Fibroblast of skin of scalp (primary cell): Measurements from ENCODE around the gene EIF4EBP3.
A peak's percentile ranks its signal among the peaks of the same experiment; 100 is the strongest.

Experiments
- DNase-seq: peaks from one replicate; pipeline ENCODE4 v3.0.0-alpha.2; 2013

Gene EIF4EBP3

DNA sequence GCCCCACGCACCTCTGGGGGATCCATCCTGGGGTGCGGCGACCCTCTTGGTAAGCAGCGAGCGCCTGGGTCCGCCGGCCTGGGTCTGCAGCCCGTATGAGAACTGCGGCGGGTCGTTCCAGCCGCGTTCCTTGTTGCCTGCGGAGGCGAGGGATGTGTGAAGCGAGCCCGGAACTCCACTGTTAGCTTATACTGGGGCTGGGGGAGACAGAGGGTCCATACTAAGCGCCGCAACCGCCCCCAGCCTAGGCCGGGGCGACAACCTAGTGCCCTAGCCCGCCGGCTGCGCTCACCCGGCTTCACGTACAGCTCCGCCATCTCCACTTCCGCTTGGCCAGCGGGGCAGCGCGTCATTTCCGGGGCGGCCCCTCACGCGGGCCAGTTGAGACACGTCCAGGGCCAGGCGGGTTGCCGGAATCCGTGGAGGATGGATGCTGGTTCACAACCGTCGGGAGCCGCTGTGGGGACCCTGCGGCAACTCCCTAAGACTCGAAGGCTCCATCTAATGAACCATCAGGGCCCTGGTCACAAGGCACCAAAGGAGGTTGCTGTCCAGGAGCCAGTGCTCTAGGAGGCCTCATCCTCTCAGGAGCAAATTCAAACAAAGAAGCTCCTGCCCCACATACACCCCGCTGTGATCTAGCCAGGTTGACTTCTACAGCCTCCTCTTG is 9.8 kb downstream of the EIF4EBP3 start, which contains the start of gene SRA1:
Gene SRA1, minus strand, starts transcription at position 338 of the 670 bp plus-strand sequence. Its CDS starts 21 bp downstream, at position 317.
- DNase-seq, result peak; percentile 91

DNA sequence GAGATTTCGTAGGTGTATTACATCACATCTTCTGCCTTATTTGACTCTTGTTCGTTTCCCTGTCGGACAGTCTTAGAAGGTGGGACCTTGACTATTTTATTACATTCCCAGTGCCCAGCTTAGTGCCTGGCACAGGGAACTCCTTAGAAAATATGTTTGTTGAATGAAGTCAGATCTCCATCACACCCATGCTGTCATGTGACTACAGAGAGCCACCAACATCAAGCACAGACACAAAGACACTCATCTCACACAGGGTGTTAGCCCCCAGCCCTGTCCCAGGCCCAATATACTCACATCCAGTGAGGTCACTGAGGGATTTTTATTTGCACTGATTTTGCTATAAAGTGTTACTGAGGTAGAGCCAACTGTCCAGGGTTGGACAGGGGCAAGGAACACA is 10.5 kb downstream of the EIF4EBP3 start:
- no peak for DNase-seq

DNA sequence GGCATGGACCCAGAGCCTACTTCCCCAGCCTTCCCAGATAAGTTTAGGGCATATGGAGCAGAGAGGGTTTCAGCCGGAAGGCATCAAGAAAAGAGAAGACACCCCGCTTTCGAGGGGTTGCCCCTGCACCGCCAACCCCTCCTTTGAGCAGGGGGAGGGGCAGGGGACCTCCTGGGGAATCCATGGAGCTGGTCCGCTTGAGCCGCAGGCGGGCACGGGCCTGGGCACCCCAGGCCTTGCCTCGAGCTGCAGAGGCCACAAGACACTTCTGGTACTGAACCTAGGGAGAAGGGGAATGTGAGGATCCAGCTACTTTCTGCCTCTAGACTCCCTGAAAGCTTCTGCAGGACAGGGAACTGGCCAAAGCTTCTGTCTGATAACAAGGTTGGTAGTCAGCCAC is 11.1 kb downstream of the EIF4EBP3 start:
- DNase-seq, result no peak

DNA sequence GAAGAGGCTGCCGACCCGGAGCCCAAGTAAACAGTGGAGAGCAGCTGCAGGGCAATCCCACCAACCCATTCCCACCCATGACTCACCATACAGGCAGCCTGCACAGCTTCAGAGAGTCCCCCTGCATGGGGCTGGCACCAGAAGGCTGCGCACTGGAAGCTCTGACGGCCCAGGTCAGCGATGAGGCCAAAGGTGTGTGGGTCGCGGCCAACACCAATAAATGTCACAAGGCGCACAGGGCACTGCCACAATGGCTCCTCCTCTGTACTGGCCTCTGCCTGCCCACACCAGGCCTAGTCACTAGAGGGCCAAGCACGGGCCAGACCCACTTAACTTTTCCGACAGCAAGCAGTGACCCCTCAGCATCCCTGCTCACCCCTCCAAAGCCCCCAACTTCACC is 12.8 kb downstream of the EIF4EBP3 start:
- DNase-seq, result no peak

DNA sequence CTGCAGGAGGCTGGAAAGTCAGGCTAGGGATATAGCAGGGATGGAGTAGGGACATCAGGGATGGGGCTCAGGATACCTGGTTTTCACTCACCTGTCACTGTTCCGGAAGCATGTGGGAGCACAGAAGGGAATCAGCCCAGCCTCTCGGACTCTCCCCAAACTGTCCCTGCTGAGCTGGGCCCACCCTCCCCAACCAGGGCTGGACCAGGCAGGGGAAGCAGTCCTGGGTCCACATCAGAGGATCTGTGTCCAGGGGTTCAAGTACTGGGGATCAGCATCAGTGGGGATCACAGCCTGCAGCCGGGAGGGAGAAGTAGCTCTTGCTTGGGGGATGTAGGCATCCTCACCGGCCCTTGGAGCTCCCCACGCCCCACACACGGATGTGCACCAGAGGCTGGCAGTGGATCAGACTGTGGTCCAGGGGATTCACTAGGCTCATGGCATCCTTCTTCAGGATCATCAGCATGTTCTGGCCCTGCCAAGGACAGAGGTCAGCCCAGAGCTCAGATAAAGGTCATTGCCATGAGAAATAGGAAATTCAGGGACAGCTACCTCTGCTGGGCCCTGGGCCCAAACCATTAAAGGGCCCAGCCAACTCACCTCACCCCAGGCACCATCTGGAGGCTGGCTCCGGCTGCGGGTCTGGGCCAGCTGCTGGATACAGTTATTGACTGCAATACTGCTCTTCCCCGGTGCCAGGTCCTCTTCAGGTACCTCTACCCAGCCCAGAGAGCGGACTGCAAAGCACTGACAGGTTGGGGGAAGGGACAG is 14.5 kb downstream of the EIF4EBP3 start:
- DNase-seq, result no peak

DNA sequence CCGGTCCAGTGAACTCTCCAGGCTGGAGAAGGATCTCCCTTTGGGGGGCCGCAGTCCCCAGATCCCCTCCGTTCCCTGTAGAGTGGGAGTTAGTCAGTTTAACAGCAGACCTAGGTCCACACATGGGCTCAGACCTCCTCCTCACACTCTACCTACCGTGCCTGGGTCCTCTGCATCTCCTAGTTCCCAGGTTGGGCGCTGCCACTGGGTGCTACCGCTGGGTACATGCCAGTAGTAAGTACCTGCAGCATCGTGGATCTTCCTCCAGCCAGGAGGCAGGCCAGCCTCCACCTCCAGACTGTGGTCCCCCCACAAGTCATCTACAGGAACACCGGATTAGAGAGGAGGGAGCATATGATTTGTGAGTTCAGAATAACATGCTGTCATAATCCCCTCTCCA is 16.1 kb downstream of the EIF4EBP3 start:
- no peak for DNase-seq

DNA sequence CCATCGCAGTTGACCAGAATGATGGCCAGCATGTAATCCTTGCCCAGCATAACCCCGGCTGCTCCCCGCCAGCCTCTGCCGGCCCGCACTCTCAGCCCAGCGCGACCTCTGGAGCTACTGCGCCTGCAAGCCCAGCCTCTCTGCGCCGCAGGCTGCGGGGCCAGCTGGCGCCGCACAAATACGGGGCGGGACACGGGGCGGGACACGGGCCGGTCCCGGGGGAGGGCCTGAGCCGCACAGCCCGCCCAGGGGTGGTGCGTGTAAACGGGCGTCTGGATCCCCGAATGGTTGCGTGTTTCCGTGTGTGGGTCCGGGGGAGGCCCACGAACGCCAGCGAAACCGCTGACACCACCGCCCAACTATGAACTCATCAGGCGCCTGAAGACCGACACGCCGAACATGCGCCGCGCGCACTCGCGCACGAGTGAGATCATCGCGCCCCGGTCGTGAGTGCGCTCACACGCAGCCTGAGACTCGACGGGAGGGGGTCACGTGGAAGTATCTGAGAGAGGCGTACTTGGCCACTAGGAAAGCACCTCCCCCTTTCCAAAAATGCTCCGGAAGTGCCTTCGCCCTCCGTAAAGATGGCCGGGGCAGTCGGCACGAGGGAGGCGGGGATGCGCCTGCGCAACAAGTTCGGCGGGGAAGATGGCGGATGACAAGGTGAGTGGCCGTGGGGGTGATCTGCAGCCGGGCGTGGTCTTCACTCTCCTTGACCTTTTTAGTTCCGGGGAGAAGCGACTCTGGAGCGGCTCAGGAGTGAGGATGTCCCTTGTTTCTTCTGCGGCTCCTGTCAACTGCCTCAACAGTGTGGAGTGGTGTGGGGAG is 16.9 kb downstream of the EIF4EBP3 start, which contains the start of the genes APBB3 and SLC35A4:
Gene APBB3, minus strand, starts transcription at position 403 of the 828 bp plus-strand sequence. Its CDS starts 353 bp downstream, at position 50.
Gene SLC35A4, plus strand, starts transcription at position 633 of the 828 bp plus-strand sequence. CDS start 2,342 bp downstream, outside the sequence.
- peak; percentile 99 for DNase-seq

DNA sequence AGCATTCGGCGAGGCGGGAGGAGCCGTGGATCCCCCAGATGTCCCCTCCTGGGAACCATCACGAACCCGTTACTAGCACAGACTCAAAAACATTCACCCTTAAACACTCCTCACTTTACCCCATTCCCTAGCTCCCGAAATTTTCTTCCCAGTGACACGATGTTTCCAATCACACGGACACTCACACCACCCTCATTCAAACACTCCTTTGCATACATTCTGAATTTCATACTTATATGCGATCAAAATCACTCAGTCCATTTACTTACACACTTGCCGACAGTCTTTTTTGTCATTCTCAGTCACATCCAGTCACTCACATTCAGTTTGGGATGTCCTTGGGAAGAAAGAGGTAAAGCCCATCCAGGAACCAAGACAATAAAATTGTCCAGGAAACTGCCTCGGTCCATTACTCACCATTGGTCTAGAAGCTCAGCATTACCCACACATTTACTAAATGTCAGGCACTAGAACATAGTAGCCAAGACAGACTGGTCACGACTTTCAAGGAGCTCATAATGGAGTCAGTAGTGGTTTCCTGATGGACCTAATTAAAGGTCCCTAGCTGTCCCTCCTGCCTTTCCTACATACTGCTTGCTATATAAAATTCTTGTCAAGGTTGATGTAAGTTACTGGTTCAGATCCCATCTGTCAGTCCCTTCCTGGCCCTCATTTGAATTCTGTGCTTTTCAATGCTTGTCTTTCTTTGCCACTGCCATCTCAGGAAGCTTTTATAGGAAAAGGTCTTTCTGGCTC is 17.7 kb downstream of the EIF4EBP3 start:
- DNase-seq, result no peak

DNA sequence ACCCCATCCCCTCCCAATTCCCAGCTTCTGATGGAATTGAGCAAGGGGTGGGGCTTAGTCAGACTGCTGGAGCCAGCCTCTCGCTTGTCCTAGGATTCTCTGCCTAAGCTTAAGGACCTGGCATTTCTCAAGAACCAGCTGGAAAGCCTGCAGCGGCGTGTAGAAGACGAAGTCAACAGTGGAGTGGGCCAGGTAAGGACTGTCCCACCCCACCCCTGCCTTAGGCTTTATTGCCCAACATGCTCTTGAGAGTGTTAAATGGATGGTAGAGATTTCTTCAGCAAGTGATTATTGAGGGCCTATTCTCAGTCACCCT is 18.3 kb downstream of the EIF4EBP3 start:
- no peak for DNase-seq

DNA sequence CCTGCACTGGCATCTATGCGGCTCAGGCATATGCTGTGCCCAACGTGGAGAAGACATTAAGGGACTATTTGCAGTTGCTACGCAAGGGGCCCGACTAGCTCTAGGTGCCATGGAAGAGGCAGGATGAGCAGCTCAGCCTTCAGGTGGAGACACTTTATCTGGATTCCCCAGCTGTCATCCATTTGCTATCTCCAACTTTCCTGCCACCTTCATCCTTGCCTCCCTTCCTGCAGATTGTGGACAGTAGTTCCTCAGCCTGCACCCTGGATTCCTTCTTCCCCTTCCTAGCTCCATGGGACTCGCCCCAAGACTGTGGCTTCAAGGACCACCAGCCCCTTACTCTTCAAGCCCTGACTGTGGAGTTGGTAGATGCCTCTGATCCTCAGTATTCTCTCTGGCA is 19.2 kb downstream of the EIF4EBP3 start:
- DNase-seq, result no peak

DNA sequence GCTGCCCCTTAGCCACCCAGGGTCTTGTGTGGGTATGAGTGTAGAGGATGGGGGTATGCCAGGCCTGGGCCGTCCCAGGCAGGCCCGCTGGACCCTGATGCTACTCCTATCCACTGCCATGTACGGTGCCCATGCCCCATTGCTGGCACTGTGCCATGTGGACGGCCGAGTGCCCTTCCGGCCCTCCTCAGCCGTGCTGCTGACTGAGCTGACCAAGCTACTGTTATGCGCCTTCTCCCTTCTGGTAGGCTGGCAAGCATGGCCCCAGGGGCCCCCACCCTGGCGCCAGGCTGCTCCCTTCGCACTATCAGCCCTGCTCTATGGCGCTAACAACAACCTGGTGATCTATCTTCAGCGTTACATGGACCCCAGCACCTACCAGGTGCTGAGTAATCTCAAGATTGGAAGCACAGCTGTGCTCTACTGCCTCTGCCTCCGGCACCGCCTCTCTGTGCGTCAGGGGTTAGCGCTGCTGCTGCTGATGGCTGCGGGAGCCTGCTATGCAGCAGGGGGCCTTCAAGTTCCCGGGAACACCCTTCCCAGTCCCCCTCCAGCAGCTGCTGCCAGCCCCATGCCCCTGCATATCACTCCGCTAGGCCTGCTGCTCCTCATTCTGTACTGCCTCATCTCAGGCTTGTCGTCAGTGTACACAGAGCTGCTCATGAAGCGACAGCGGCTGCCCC is 19.8 kb downstream of the EIF4EBP3 start:
- no peak for DNase-seq

DNA sequence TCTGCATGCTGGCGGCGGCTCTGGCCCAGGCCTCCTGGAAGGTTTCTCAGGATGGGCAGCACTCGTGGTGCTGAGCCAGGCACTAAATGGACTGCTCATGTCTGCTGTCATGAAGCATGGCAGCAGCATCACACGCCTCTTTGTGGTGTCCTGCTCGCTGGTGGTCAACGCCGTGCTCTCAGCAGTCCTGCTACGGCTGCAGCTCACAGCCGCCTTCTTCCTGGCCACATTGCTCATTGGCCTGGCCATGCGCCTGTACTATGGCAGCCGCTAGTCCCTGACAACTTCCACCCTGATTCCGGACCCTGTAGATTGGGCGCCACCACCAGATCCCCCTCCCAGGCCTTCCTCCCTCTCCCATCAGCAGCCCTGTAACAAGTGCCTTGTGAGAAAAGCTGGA is 20.4 kb downstream of the EIF4EBP3 start:
- no peak for DNase-seq

DNA sequence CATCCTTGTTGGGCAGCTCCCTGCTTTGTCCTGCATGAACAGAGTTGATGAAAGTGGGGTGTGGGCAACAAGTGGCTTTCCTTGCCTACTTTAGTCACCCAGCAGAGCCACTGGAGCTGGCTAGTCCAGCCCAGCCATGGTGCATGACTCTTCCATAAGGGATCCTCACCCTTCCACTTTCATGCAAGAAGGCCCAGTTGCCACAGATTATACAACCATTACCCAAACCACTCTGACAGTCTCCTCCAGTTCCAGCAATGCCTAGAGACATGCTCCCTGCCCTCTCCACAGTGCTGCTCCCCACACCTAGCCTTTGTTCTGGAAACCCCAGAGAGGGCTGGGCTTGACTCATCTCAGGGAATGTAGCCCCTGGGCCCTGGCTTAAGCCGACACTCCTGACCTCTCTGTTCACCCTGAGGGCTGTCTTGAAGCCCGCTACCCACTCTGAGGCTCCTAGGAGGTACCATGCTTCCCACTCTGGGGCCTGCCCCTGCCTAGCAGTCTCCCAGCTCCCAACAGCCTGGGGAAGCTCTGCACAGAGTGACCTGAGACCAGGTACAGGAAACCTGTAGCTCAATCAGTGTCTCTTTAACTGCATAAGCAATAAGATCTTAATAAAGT is 21.1 kb downstream of the EIF4EBP3 start:
- no peak for DNase-seq

DNA sequence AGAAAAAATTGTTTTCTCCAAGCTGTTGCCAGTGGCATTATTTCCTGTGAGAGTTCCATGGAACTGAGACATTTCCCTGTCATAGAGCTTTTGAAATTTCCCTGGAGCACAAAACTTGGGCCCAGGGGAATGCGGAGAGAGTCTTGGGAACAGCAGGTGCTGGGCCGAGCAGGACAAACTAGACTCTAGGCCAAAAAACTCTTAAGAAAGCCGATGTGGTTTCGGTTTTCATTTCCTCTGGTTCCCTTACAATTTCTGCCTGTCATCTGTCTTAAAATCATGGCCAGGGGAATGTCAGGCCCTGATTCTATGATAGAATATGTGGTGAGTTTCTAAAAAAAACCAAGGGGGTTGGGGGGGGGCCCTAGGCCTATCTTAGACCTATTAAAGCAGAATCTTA is 21.7 kb downstream of the EIF4EBP3 start:
- no peak for DNase-seq

DNA sequence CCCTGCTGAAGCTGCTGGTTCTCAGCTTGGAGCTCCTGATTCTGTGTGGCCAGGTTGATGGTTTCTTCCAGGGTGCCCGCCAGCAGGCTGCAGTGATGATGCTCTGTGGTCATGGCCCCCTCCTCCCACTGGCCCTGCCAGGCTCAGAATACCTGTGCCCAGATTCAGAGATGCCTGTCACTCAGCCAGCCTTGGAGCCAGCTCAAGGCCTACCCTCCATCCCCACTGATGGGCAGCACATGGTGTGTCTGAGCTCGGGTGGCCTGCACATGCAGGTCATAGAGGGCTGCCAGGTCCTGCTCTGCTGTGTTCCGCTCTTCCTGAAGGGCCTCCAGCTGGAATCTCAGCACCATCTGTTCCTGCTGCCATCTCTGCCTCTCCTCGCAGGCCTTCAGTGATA is 22.6 kb downstream of the EIF4EBP3 start:
- no peak for DNase-seq

DNA sequence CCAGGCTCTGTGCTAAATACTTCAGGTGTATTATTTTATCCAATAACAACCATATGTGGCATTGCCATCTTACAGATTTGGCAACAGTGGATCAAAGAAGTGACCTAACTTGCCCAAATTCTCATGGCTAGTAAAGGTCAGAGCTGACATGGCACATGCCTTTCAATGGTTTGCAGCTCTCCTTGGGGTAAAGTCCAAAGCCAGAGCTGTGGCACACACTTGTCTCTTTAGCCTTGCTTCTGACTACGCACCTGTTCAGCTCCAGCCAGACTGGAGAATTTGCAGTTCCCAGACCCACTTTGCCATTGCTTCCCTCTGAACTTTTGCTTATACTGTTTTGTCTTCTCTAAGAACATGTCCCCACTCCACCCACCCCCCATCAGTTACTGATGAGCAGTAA is 23.0 kb downstream of the EIF4EBP3 start:
- no peak for DNase-seq

DNA sequence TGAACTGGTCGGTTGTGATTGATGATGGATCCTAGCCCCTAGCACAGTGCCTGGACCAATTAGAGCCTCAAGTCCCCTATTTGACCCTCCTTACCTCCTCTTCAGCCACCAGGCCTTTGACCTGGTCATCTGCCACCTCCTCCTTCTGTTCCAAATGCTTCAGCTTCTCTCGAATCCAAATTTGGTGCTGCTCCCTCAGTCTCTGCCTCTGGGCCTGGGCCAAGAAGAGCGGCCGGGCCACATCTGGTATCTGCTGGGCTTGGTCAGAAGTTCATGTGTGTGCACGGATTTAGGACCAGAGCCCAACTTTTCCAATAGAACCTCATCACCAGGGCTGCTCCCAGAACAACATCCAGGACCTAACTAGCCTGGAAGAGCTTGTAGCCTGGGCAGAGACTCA is 23.6 kb downstream of the EIF4EBP3 start:
- no peak for DNase-seq

DNA sequence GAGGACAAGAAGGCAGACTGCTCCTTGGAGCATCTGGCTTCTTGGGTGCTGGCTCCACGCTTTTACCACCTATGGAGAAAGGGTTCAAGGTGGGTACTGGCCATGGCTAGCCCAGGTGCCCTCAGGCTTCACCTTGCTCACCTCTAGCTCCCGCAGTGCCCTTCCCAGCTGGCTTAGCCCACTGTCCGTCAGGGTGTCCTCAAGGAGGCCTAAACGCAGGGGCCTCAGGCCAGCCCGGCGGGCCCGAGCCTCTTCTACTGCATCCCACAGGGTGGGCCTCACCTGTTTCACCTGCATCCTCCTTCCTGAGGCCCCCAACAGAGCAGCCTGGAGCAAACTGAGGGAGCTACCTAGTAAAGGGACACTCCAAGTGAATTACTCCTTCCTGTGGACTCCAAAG is 26.2 kb downstream of the EIF4EBP3 start:
- no peak for DNase-seq

DNA sequence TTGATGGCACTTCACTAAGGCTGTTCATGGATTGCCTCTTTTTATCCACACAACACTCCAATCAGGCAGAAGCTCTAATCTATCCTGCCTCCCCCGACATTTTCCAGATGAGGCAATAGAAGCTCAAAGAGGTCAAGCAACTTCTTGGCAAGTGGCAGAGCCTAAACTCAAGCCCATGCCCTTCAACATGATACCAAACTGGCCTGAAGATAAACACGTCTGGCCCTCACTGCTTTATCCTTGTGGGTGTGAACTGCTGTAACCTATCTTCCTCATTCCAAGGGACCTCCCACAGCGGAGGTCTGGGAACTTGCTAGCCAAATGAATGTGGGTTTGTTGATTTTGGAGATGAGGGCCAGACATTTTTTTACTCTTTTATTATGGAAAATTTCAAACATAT is 26.7 kb downstream of the EIF4EBP3 start:
- peak; percentile 61 for DNase-seq

DNA sequence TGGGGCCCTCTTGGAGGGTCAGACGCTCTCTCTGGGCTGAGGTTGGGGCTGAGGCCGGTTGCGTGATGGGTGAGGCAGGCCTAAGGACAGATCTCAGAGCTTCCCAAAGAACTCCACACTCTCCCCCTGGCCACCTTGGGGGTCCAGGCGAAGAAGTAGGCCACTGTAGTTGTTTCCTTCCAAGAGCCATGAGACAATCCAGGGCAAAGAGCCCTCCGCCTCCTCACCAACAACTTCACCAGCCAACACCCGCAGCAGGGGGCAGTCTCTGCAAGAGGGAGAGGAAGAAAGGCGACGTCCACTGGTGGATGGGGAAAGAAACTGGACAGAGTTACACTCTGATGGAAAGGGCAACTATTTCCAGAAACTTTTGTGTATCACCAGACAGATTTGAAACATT is 27.8 kb downstream of the EIF4EBP3 start:
- peak; percentile 22 for DNase-seq

DNA sequence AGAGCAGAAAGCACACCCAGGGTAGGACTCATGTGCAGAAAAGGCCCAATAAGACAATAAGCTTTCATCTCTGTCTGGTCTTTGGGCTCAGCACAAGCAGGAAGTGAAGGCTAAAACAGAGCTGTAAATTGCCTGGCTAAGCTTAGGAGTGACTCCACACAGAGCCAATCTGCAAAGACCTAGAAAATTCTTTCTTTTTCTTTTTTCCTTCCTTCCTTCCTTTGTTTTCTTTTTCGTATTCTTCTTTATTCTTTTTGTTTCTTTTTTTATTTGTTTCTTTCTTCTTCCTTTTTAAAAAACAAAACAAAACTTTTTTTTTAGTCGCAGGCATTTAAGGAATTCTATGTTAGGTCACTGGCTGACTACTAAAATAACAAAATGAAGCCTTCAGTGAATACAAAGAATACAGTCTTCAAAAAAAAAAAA is 29.3 kb downstream of the EIF4EBP3 start:
- DNase-seq, result peak; percentile 22
